Neural cell (in vitro differentiated cells): ENCODE results near the gene BLM. TPM values are rescaled to one million over a fixed set of nuclear protein-coding genes. Genes with fewer than 3 reads are reported as not detected.

Source experiments
- H2AFZ ChIP-seq: fragments of 200-600, 300-800 bp; sonication (generic), shearing (Covaris generic); 2 replicates; pipeline ENCODE4 v1.6.0; 2014; ENCODE audit warnings: low read depth, mild to moderate bottlenecking, antibody characterized with exemption, low read length, moderate library complexity
- H3F3A ChIP-seq: fragments of 200-600 bp; shearing (Covaris generic); 2 replicates; pipeline ENCODE4 v1.6.1; 2016; ENCODE audit warnings: mild to moderate bottlenecking, moderate library complexity, mixed read lengths, antibody characterized with exemption, low read length; ENCODE audit not compliant: insufficient read depth, poor library complexity, severe bottlenecking
- H3K27ac ChIP-seq: fragments of 200-600, 300-800 bp; sonication (generic), shearing (Covaris generic); 2 replicates; pipeline ENCODE4 v1.5.1; 2014; ENCODE audit warnings: mild to moderate bottlenecking, low read length, moderate library complexity
- H3K27me3 ChIP-seq: fragments of 300-800, 200-600 bp; sonication (generic), shearing (Covaris generic); 2 replicates; pipeline ENCODE4 v1.6.0; 2014; ENCODE audit warnings: mild to moderate bottlenecking, low read depth, low read length, moderate library complexity; ENCODE audit not compliant: insufficient read depth
- H3K36me3 ChIP-seq: fragments of 300-800, 200-600 bp; sonication (generic), shearing (Covaris generic); 2 replicates; pipeline ENCODE4 v1.5.1; 2014; ENCODE audit warnings: mild to moderate bottlenecking, antibody characterized with exemption, low read length, moderate library complexity; ENCODE audit not compliant: insufficient read depth
- H3K4me2 ChIP-seq: fragments of 300-800, 200-600 bp; sonication (generic), shearing (Covaris generic); 2 replicates; pipeline ENCODE4 v1.6.0; 2014; ENCODE audit warnings: mild to moderate bottlenecking, low read length
- H3K4me3 ChIP-seq: fragments of 300-800, 200-600 bp; sonication (generic), shearing (Covaris generic); 2 replicates; pipeline ENCODE4 v1.5.1; 2014; ENCODE audit warnings: mild to moderate bottlenecking, low read length, moderate library complexity
- H3K79me2 ChIP-seq: fragments of 200-600 bp; shearing (Covaris generic); replicated peaks from 2 replicates; pipeline ENCODE4 v1.6.0; 2014; ENCODE audit warnings: mild to moderate bottlenecking, low read length, moderate library complexity; ENCODE audit not compliant: insufficient read depth
- H3K9ac ChIP-seq: fragments of 300-800, 200-600 bp; sonication (generic), shearing (Covaris generic); 2 replicates; pipeline ENCODE4 v1.6.1; 2016; ENCODE audit warnings: mild to moderate bottlenecking, low read length, mixed read lengths
- H3K9me2 ChIP-seq: fragments of 200-600 bp; shearing (Covaris generic); 2 replicates; pipeline ENCODE4 v1.6.1; 2016; ENCODE audit warnings: mild to moderate bottlenecking, low read length, mixed read lengths; ENCODE audit not compliant: insufficient read depth
- H3K9me3 ChIP-seq: fragments of 200-600, 300-800 bp; sonication (generic), shearing (Covaris generic); 2 replicates; pipeline ENCODE4 v1.6.1; 2016; ENCODE audit warnings: mild to moderate bottlenecking, mixed run types, low read length, moderate library complexity, mixed read lengths
- H4K20me1 ChIP-seq: fragments of 200-600 bp; shearing (Covaris generic); 2 replicates; pipeline ENCODE4 v1.6.1; 2016; ENCODE audit warnings: mild to moderate bottlenecking, mixed run types; ENCODE audit not compliant: insufficient read depth
- EP300 ChIP-seq: fragments of 450-650 bp; conservative IDR thresholded peaks from 2 replicates; pipeline ENCODE4 v1.6.1; 2014; ENCODE audit warnings: antibody characterized with exemption, mild to moderate bottlenecking, moderate library complexity; ENCODE audit not compliant: poor library complexity, severe bottlenecking
- EZH2 ChIP-seq: fragments of 200-600, 300-800 bp; shearing (Covaris generic), sonication (generic); IDR thresholded peaks from 2 replicates; pipeline ENCODE4 v1.6.1; 2014; ENCODE audit warnings: antibody characterized with exemption, low read length, borderline replicate concordance, mild to moderate bottlenecking; ENCODE audit not compliant: insufficient read depth, poor library complexity, severe bottlenecking
- MXI1 ChIP-seq: fragments of 450-650 bp; conservative IDR thresholded peaks from 2 replicates; pipeline ENCODE4 v1.6.1; 2014; ENCODE audit warnings: antibody characterized with exemption, mild to moderate bottlenecking; ENCODE audit not compliant: poor library complexity, severe bottlenecking
- POLR2AphosphoS5 ChIP-seq: IDR thresholded peaks from 2 replicates; pipeline ENCODE4 v1.6.1; 2012
- RAD21 ChIP-seq: fragments of 450-650 bp; conservative IDR thresholded peaks from 2 replicates; pipeline ENCODE4 v1.6.1; 2014; ENCODE audit warnings: antibody characterized with exemption, mild to moderate bottlenecking, moderate library complexity
- SMC3 ChIP-seq: fragments of 450-650 bp; conservative IDR thresholded peaks from 2 replicates; pipeline ENCODE4 v1.6.1; 2014; ENCODE audit warnings: antibody characterized with exemption, mild to moderate bottlenecking, moderate library complexity; ENCODE audit not compliant: poor library complexity
- TAF1 ChIP-seq: IDR thresholded peaks from 2 replicates; pipeline ENCODE4 v1.6.1; 2012; ENCODE audit warnings: low read depth
- polyA plus RNA-seq: library from polyadenylated mRNA; depleted of rRNA; stranded (reverse); fragments of >200 nt; gene quantifications from 2 replicates; pipeline ENCODE4 v1.2.3, GENCODE V29; 2014
- TF ChIP-seq, protein P1 (sequence below): fragments of 450-650 bp; IDR thresholded peaks from 2 replicates; pipeline ENCODE4 v1.5.1; 2014; ENCODE audit warnings: antibody characterized with exemption, mild to moderate bottlenecking, moderate library complexity; ENCODE audit not compliant: poor library complexity, severe bottlenecking
- TF ChIP-seq, protein P2 (sequence below): IDR thresholded peaks from 2 replicates; pipeline ENCODE4 v1.6.1; 2012; ENCODE audit warnings: borderline replicate concordance

BLM gene
- polyA plus RNA-seq, 1 donor from 2014 or later: 4.5 TPM

DNA sequence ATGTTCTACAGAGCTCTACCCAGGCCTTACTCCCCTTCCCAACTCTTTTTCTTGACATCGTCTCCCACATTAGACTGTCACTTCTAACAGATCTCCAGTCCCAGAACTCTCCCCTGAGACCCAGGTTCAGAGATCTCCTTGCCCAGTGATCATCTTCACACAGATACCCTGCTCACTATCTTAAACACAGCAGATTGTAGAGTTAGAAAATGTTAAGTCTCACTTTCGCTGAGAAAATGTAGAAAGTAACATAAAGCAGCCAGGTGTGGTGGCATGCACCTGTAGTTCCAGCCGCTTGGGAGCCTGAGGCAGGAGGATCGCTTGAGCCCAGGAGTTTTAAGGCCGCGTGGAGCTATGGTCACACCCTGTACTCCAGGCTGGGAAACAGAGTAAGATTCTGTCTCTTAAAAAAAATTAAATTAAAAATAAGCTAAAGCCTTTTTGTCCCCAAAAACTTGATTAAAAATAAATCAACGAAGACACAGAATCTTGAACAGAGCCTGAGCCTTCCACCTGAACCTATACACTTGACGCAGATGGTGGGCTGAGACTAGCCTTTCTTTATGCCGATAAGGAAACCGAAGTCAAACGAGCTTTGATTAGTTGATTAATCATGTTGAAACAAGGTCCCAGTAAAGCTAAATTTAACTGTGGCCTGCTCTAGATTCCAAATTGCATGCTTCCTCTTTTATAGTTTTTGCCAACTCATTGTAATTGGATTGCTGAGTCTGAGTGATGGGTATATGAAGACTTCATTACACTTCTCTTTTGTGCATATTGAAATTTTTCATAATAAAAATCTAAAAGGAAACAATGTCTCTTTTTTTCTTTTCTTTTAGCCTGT is 31.3 kb upstream of the BLM start:
- no peak overlapping the region for H3K4me2 ChIP-seq
- no peaks in the 10 kb centered on the region for H4K20me1 ChIP-seq
- TF ChIP-seq SMC3 (no peak), MXI1 (no peak), EZH2 (no peak), TAF1 (no peak), RAD21 (no peak)
- TF ChIP-seq, protein P1, sequence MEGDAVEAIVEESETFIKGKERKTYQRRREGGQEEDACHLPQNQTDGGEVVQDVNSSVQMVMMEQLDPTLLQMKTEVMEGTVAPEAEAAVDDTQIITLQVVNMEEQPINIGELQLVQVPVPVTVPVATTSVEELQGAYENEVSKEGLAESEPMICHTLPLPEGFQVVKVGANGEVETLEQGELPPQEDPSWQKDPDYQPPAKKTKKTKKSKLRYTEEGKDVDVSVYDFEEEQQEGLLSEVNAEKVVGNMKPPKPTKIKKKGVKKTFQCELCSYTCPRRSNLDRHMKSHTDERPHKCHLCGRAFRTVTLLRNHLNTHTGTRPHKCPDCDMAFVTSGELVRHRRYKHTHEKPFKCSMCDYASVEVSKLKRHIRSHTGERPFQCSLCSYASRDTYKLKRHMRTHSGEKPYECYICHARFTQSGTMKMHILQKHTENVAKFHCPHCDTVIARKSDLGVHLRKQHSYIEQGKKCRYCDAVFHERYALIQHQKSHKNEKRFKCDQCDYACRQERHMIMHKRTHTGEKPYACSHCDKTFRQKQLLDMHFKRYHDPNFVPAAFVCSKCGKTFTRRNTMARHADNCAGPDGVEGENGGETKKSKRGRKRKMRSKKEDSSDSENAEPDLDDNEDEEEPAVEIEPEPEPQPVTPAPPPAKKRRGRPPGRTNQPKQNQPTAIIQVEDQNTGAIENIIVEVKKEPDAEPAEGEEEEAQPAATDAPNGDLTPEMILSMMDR: no peak
- TF ChIP-seq, protein P2, sequence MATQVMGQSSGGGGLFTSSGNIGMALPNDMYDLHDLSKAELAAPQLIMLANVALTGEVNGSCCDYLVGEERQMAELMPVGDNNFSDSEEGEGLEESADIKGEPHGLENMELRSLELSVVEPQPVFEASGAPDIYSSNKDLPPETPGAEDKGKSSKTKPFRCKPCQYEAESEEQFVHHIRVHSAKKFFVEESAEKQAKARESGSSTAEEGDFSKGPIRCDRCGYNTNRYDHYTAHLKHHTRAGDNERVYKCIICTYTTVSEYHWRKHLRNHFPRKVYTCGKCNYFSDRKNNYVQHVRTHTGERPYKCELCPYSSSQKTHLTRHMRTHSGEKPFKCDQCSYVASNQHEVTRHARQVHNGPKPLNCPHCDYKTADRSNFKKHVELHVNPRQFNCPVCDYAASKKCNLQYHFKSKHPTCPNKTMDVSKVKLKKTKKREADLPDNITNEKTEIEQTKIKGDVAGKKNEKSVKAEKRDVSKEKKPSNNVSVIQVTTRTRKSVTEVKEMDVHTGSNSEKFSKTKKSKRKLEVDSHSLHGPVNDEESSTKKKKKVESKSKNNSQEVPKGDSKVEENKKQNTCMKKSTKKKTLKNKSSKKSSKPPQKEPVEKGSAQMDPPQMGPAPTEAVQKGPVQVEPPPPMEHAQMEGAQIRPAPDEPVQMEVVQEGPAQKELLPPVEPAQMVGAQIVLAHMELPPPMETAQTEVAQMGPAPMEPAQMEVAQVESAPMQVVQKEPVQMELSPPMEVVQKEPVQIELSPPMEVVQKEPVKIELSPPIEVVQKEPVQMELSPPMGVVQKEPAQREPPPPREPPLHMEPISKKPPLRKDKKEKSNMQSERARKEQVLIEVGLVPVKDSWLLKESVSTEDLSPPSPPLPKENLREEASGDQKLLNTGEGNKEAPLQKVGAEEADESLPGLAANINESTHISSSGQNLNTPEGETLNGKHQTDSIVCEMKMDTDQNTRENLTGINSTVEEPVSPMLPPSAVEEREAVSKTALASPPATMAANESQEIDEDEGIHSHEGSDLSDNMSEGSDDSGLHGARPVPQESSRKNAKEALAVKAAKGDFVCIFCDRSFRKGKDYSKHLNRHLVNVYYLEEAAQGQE: no peak
- H3K27ac ChIP-seq: no peak overlapping the region
- H3K9me3 ChIP-seq: no peaks in the 10 kb centered on the region
- H3K4me3 ChIP-seq: no peak overlapping the region
- no peaks in the 10 kb centered on the region for H3F3A ChIP-seq
- H3K36me3 ChIP-seq: no peaks in the 10 kb centered on the region
- no peaks in the 10 kb centered on the region for H3K9me2 ChIP-seq
- no peak overlapping the region for H3K9ac ChIP-seq
- no peaks in the 10 kb centered on the region for H3K27me3 ChIP-seq
- H3K79me2 ChIP-seq: no peaks in the 10 kb centered on the region
- no peak overlapping the region for H2AFZ ChIP-seq

DNA sequence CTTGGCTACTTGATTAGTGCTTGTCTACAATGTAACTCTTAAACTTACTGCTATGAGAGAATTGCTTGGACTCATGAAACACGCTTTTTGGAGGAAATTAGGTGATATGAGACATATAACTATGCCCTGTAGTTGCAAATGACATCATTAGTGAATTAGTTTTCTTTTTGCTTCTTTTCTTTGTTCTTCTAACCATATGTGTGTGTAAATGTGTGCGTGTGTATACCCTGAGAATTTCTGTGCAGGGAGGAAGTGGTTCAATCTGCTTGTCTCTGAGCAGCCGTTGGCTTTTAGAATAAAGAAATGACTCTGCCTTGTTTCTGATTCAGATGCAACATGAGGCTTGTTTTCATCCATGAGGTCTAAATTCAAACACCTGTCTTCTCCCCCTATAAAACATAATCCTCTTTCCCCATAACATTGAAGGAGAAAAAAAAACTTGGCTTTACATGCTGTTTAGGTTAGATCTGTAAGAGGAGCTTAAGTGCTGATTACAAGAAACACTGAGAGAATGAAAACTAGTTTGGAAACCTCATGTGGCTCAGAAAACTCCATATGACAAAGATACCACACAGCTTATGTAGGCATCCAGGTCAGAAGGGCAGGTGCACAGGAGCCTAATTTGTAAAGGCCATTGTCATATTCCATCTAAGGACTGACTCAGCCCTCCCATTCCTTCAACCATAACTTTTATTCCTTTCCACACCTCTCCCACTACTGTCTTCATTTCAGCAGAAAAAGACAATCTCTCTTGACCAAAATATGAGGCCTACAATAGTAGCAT is 30.5 kb upstream of the BLM start:
- no peaks in the 10 kb centered on the region for H3K9me2 ChIP-seq
- no peaks in the 10 kb centered on the region for H3K27me3 ChIP-seq
- no peaks in the 10 kb centered on the region for H4K20me1 ChIP-seq
- no peak overlapping the region for H2AFZ ChIP-seq
- H3K36me3 ChIP-seq: no peaks in the 10 kb centered on the region
- H3K4me2 ChIP-seq: no peak overlapping the region
- no peak overlapping the region for H3K27ac ChIP-seq
- H3F3A ChIP-seq: no peaks in the 10 kb centered on the region
- no peak overlapping the region for H3K4me3 ChIP-seq
- H3K9me3 ChIP-seq: no peaks in the 10 kb centered on the region
- no peak overlapping the region for H3K9ac ChIP-seq
- no peaks in the 10 kb centered on the region for H3K79me2 ChIP-seq
- TF ChIP-seq TAF1 (no peak), POLR2AphosphoS5 (no peak), RAD21 (no peak), EP300 (no peak), MXI1 (no peak), EZH2 (no peak), SMC3 (no peak)
- TF ChIP-seq, protein P2: no peak
- TF ChIP-seq, protein P1: no peak
